ENCODE measurements around the gene GTPBP1.

The GTPBP1 gene

DNA sequence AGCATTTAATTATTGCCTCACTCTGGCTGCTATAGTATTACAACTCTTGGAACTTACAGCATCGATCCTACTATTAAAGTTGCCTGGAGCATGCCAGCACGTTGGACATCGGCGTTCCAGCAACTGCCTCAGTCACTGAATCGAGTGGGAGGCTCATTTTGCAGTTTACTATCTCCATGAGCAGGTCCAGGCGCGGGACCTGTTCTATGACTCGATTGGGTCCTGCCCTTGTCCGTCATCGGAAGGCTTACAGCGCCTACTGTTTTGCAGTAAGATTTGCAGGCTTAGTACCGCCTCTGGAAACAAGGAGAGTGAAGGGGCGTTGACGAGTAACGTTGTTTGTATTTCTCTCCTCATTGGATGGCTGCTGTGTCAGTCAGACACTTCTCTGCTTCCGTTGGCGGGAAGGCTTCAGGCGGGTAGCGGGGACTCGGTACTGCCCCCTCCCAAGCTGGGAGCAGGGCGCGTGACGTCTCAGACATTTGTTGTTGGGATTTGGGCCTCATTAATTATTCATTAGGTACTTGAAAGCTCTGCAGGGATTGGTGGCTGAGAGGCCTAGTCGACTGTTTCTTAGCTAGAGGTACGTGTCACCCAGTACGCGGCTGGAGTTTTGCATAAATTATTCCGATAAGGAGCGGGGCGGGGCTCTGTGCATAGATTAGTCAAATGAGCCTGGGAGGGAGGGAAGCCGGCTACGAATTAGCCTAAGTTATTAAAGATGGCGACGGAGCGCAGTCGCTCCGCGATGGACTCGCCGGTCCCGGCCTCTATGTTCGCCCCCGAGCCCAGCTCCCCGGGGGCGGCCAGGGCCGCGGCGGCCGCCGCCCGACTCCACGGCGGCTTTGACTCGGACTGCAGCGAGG lies at the start of gene GTPBP1:
Gene GTPBP1 (plus strand): TSS at position 710 of the 866 bp plus-strand sequence. CDS start 12 bp downstream, at position 722.
- peak; percentile 97 for DNase-seq (ENCODE audit: low spot score)

GRCh38 chr22:38656256-38657044 lies 49.3 kb upstream of the GTPBP1 start, which contains the start of the genes CBY1 and FAM227A:
CBY1 (plus strand) TSS chr22:38656638; CDS start chr22:38668055, 11,417 bp downstream.
FAM227A (minus strand) TSS chr22:38656392; CDS start chr22:38650168, 6,224 bp downstream.
- DNase-seq (ENCODE audit: low spot score): peak; percentile 96

- peak; percentile 34 for DNase-seq (ENCODE audit: low spot score)
Measured at GRCh38 chr22:38657045-38657909, 48.5 kb upstream of the GTPBP1 start.

DNA sequence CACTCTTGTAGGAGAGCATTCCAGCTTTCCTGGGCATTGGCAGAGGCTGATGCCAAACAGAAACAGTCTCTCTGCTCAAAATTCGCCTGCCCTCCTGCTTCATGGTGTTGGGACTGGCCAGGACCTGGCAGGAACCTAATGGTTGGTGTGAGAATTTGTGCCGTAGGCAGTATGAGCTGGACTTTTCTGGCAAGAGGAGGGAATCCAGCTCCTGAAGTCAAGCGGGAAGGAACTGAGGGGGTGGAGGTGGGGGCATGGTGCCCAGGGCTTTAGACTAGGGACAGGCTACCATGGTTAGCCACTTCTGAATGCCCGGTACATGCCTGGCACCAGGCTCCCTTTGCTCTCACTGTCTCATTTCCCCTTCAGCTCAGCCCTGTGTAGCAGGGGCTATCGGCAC lies 30.9 kb upstream of the GTPBP1 start:
- no peak for DNase-seq (ENCODE audit: low spot score)

GRCh38 chr22:38675833-38676232 lies 29.9 kb upstream of the GTPBP1 start:
- DNase-seq (ENCODE audit: low spot score): no peak

GRCh38 chr22:38681582-38682335 lies 24.0 kb upstream of the GTPBP1 start, which contains the start of gene TOMM22:
TOMM22 (plus strand) TSS chr22:38681957; CDS start chr22:38681979, 22 bp downstream.
- peak; percentile 92 for DNase-seq (ENCODE audit: low spot score)

DNA sequence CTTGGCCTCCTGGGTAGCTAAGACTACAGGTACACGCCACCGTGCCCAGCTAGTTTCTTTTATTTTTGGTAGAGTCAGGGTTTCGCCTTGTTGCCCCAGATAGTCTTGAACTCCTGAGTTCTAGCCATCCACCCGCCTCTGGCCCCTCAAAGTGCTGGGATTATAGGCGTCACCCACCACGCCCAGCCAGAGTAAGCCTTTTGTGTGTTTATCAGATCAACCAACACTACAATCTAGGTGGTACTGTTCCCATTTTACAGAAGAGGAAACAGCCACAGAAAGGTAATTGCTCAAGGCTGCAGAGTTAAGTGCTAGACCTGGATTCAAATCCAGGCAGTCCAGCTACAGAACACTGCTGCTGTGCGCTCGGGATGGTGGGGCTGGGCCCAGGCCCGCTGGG lies 20.8 kb upstream of the GTPBP1 start:
- DNase-seq (ENCODE audit: low spot score): no peak

DNA sequence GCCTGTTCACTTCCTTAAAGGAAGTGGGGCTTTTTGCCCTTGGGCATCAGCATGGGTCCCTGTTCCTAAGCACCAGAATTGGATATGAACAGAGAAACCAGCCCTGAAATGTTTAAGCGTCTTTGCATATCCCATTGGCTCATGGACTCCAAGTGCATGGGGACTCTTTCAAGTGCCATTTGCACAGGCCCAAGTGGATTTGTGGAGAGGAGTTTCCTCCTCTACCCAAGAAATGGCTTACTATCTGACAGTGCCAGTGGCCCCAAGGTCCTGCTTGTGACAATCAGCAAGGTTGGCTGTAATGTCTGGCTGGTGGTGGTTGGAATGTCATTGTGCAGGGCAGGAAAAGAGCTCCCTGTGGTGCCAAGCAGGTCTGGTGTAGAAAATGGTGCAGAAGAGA lies 20.0 kb upstream of the GTPBP1 start:
- DNase-seq (ENCODE audit: low spot score): no peak

DNA sequence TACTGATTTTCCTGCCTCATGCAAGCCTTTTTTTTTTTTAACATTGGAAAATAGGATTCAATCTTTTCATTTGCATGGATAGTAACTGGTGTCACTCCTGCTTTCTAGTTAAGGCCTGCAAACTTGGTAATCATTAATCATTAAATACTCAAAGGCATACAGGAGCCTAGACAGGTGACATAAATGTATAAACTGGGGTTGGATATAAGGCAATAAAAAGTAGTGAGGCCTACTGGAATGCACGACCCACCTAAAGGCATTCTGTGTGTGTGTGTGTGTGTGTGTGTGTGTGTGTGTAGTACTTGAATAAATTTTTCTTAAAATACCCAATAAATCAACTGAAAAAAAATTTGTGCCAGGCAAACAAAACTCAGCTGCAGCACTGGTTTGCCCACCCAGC lies 16.1 kb upstream of the GTPBP1 start:
- DNase-seq (ENCODE audit: low spot score): no peak

DNA sequence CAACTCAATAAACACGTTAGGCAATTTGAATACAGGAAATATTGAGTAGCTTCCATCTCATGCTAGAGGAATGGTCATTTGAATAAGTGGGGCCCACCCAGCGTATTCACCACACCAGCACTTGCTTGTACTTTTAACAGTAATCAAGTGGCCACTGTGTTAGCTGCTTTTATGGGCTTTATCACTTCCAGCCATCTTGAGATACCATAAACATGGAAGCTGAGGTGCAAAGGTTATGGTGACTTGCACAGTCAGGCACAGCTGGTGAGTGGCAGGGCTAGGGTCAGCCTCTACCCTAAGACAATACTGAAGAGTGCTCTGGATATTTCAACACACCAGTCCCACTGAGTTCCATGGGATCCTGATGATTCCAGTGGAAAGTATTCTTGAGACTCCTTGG lies 11.7 kb upstream of the GTPBP1 start:
- DNase-seq (ENCODE audit: low spot score): peak; percentile 87

- no peak for DNase-seq (ENCODE audit: low spot score)
Measured at GRCh38 chr22:38694940-38695339, 10.8 kb upstream of the GTPBP1 start.

- DNase-seq (ENCODE audit: low spot score): no peak
Measured at GRCh38 chr22:38696606-38697424, 8.9 kb upstream of the GTPBP1 start.

- DNase-seq (ENCODE audit: low spot score): no peak
Measured at GRCh38 chr22:38697425-38698089, 8.2 kb upstream of the GTPBP1 start.

- no peak for DNase-seq (ENCODE audit: low spot score)
Measured at GRCh38 chr22:38698407-38699094, 7.2 kb upstream of the GTPBP1 start.

- no peak for DNase-seq (ENCODE audit: low spot score)
Measured at GRCh38 chr22:38699143-38699542, 6.6 kb upstream of the GTPBP1 start.

- no peak for DNase-seq (ENCODE audit: low spot score)
Measured at GRCh38 chr22:38699784-38700183, 6.0 kb upstream of the GTPBP1 start.

DNA sequence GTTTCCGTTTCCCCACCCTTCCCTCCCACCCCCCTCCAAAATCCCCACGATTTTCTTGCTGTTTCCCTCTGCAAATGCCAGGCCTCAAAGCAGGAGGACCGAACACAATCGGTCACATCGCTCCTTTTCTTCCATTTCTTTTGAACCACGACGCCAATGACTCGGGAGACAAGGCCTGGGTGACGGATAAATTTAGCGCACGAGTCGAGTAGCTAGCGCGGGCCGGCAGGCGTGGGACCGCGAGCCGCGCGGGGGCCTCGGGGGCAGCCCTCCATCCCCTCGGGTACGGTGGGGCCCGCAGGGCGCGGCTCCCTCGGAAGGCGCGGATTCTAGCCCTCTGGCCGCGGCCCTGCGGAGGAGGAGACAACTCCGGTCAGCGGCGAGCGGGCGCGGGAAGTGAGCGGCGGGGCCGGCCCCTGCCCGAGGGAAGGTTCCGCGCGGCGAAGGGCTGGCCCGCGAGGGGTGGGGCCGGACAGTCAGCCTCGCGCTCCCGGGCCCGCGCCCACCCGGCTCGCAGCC lies 5.4 kb upstream of the GTPBP1 start:
- no peak for DNase-seq (ENCODE audit: low spot score)

DNA sequence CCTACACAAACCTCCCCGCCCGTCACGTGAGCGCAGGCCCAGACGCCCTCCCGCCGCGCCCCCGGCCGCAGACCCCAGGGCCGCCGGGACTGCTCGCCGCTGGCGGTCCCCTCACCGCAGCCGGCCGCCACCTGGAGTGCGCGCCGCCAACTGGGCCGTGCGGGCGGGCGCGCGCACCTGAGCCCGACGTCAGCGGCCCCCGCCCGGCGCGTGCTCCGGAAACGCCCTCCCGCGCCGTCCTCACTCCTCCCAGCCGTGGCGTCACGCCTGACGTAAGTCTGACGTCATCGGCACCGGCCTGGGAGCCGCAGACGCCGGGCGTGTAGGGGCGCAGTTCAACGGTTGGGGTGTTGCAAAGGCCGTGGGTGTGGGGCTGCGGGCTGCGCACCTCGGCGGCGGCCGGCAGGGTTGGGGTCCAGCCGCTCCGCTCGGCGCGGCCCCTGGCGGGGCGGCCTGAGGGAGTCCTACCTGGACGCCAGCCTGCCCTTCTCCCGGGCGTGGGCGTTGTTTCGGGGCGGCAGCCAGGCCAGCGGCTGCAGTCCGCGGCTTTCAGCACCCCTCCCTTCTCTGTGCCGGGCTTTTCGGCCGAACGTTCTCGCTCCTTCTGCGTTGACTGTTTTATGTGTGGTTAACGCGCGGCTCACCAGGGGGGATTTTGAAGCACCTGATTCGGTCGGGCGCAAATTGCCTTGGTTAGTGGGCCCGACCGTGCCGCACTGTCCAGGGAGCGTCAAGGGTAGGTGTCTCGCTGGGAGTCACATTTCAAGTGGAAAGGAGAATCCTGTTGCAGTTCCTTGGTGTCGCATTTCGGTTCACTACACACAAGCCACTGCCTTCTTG lies 4.7 kb upstream of the GTPBP1 start, which contains the start of gene JOSD1:
Gene JOSD1 (minus strand): TSS at position 155 of the 840 bp plus-strand sequence. CDS start 956 bp downstream, outside the sequence.
- DNase-seq (ENCODE audit: low spot score): peak; percentile 86
